GM10266 (cell line): ENCODE data around the gene TRPM2.

Experiments used
- DNase-seq: peaks from one replicate; pipeline ENCODE4 v3.0.0; 2012; ENCODE audit errors: extremely low spot score
- TF ChIP-seq, protein P1 (sequence below): IDR thresholded peaks from 2 replicates; pipeline ENCODE4 v1.5.1; 2012; ENCODE audit warnings: mild to moderate bottlenecking, low read depth; ENCODE audit not compliant: control insufficient read depth, insufficient read depth; ENCODE audit errors: missing control alignments

The TRPM2 gene

DNA sequence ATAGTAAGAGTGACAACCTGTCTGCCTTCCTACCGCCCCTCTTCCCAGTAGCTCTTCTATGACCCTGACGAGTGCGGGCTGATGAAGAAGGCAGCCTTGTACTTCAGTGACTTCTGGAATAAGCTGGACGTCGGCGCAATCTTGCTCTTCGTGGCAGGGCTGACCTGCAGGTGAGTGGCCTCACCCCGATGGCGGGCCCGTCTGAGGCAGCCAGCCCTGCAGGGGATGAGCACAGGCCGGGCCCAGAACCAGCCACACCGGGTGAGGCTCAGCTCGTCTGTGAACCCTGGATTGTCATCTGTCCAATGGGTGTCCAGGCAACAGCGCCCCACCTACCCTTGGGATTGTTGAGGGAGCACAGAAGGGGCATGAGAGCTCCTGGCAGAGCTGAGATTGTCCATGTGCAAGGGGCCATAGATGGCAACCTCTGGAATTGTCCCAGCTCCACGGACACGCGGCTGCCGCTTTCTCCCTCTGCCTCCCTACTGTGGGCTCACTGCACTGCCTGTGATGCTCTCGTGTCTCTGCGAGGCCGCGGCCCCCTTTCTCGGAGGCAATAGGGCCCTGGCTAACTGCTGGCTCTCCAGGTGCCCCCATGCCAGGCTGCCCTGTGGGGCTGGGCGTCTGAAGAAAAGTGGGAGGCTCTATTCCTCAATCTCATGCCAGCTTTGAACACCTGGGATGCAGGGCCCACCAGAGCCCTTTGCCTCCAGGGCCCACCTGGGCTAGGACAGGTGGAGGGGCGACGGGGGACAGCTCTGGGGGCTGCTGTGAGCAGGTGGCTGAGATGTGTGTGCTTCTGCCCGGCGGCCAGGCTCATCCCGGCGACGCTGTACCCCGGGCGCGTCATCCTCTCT lies 51.9 kb downstream of the TRPM2 start:
- no peak for DNase-seq
- TF ChIP-seq, protein P1, sequence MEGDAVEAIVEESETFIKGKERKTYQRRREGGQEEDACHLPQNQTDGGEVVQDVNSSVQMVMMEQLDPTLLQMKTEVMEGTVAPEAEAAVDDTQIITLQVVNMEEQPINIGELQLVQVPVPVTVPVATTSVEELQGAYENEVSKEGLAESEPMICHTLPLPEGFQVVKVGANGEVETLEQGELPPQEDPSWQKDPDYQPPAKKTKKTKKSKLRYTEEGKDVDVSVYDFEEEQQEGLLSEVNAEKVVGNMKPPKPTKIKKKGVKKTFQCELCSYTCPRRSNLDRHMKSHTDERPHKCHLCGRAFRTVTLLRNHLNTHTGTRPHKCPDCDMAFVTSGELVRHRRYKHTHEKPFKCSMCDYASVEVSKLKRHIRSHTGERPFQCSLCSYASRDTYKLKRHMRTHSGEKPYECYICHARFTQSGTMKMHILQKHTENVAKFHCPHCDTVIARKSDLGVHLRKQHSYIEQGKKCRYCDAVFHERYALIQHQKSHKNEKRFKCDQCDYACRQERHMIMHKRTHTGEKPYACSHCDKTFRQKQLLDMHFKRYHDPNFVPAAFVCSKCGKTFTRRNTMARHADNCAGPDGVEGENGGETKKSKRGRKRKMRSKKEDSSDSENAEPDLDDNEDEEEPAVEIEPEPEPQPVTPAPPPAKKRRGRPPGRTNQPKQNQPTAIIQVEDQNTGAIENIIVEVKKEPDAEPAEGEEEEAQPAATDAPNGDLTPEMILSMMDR = no peak

DNA sequence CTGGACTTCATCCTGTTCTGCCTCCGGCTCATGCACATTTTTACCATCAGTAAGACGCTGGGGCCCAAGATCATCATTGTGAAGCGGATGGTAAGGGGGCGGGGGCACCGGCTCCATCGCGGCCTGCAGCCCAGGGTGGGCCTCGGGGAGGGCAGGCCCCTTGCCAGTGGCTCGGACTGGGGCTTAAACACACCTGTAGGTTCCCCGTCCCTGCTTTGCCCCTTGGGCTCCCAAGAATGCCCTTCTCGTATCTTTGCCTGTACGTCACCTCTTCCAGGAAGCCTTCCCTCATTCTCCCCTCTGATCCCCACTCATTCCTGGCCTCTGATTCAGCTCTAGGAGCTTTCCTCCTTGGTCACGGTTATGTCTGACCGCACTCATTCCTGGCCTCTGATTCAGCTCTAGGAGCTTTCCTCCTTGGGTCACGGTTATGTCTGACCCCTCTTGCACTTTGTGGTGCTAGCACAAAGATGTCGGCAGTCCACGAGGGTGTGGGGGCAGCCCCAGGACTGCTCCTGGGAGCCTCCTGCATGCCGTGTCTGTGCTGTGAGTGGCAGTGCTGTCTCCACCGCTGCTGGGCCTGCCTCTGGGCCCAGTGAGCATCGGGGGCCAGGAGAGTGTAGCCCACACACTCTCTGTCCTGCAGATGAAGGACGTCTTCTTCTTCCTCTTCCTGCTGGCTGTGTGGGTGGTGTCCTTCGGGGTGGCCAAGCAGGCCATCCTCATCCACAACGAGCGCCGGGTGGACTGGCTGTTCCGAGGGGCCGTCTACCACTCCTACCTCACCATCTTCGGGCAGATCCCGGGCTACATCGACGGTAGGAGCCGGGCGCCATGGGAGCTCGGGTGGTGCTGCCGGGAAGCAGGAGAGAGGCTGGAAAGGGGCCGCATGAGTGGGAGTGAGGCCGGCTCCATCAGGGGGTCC lies 52.8 kb downstream of the TRPM2 start:
- TF ChIP-seq, protein P1 = no peak
- DNase-seq = no peak

DNA sequence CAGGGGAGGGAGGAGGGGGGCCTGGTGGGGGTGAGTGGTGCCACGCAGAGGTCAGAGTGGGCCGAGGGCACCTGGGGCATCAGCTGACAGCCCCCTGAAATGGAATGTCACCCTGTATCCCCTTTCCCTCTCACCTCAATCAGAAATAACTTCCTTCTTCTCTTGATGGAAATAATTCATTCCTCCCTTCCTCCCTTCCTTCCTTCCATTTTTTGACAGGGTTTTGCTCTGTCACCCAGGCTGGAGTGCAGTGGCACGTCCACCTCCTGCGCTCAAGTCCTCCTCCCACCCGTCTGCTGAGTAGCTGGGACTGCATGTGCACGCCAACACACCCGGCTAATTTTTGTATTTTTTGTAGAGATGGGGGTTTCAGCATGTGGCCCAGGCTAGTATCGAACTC lies 53.5 kb downstream of the TRPM2 start:
- DNase-seq = no peak
- TF ChIP-seq, protein P1 = no peak

DNA sequence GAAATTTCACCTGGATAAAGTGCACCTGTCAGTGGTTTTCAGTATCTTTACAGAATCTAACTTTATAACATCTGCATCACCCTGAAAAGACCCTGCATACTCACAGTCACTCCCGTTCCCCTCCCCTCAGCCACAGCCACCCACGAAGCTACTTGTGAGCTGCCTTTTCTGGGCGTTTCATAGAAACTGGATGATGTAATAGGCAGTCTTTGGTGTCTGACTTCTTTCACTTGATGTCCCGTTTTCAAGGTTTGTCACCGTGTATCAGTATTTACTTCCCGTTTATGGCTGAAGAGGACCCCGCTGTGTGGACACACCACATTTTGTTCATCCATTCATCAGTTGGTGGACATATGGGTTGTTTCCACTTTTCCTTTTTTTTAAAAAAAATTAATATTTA lies 54.1 kb downstream of the TRPM2 start:
- TF ChIP-seq, protein P1 = no peak
- no peak for DNase-seq

DNA sequence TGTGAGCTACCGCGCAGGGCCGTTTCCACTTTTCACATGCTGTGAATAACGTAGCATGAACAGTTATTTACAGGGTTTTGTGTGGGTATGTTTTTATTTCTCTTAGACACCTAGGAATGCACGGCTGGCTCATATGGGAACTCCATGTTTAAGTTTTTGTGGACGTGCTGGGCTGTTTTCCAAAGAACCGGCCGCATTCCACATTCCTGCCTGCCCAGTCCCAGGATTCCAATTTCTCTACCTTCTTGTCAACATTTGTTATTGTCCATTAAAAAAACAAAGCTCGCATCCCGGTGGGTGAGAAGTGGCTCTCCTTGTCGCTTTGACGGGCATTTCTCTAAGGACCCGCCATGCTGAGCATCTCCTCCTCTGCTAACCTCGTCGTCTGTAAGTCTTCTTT lies 54.8 kb downstream of the TRPM2 start:
- no peak for DNase-seq
- TF ChIP-seq, protein P1 = no peak

DNA sequence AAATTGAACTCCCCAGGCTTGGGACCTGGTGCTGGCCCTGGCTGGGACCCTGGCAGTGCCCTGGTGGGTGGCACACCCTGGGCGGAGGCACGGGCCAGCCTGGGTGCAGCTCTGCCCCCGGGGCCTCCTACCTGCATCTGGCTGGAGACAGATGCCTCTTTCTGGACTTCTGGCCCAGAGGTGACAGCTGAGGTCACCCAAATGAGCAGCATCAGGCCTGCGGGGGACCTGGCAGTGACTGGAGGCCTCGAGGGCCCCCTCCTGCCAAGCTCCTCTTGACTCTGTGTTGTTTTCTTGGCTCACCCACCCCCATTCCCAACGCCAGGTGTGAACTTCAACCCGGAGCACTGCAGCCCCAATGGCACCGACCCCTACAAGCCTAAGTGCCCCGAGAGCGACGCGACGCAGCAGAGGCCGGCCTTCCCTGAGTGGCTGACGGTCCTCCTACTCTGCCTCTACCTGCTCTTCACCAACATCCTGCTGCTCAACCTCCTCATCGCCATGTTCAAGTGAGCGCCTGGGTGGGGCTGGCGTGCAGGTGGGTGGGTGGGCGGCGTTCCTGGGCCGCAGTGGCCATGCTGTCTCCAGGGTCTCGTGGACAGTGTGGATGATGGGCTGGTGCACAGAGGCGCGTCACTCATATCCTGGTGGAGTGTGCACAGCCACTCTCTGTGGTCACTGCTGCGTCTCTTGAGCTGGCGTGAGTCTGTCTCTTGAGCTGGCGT lies 60.3 kb downstream of the TRPM2 start:
- TF ChIP-seq, protein P1 = no peak
- no peak for DNase-seq
